Neuronal stem cell (in vitro differentiated cells): Measurements from ENCODE around the gene TM2D1.

Experiments used
- DNase-seq: peaks from one replicate; pipeline ENCODE4 v3.0.0-alpha.2; 2013; ENCODE audit warnings: low spot score
- H2AFZ ChIP-seq: one replicate; pipeline ENCODE4 v1.6.1; 2013; ENCODE audit warnings: mild to moderate bottlenecking, low read length, inconsistent platforms
- H2AK5ac ChIP-seq: 2 replicates; pipeline ENCODE4 v1.6.1; 2013; ENCODE audit warnings: low read depth, mild to moderate bottlenecking, inconsistent platforms, low read length, moderate library complexity, mixed read lengths
- H2BK120ac ChIP-seq: 2 replicates; pipeline ENCODE4 v1.6.1; 2013; ENCODE audit warnings: low read depth, mild to moderate bottlenecking, inconsistent platforms, low read length, moderate library complexity, mixed read lengths
- H2BK12ac ChIP-seq: one replicate; pipeline ENCODE4 v1.6.1; 2013; ENCODE audit warnings: low read length, inconsistent platforms
- H2BK15ac ChIP-seq: 2 replicates; pipeline ENCODE4 v1.6.1; 2013; ENCODE audit warnings: mild to moderate bottlenecking, low read length, inconsistent platforms, mixed read lengths
- H2BK5ac ChIP-seq: one replicate; pipeline ENCODE4 v1.6.1; 2013; ENCODE audit warnings: inconsistent platforms, mild to moderate bottlenecking, low read length, moderate library complexity
- H3K14ac ChIP-seq: one replicate; pipeline ENCODE4 v1.6.1; 2013; ENCODE audit warnings: low read length, inconsistent platforms
- H3K18ac ChIP-seq: 2 replicates; pipeline ENCODE4 v1.6.1; 2013; ENCODE audit warnings: low read length, inconsistent platforms
- H3K23ac ChIP-seq: 2 replicates; pipeline ENCODE4 v1.6.1; 2013; ENCODE audit warnings: low read depth, mild to moderate bottlenecking, mixed read lengths, low read length, inconsistent platforms; ENCODE audit not compliant: poor library complexity
- H3K27ac ChIP-seq: replicated peaks from 3 replicates; pipeline ENCODE4 v1.5.1; 2013; ENCODE audit warnings: low read length, inconsistent platforms
- H3K27me3 ChIP-seq, 3 experiments: 2 replicates each; pipeline ENCODE4 v1.6.1; 2013; ENCODE audit warnings: low read length in 3 of 3, mild to moderate bottlenecking in 2 of 3, inconsistent platforms in 1 of 3, low read depth in 1 of 3, mixed read lengths in 1 of 3, moderate library complexity in 1 of 3; ENCODE audit not compliant: control insufficient read depth in 3 of 3, insufficient read depth in 3 of 3
- H3K36me3 ChIP-seq, 2 donors: replicated peaks in 1 of 2; 2 replicates each; pipeline ENCODE4 v1.6.1; 2013; ENCODE audit warnings: low read length in 2 of 2; ENCODE audit not compliant: control insufficient read depth in 2 of 2, insufficient read depth in 2 of 2
- H3K4ac ChIP-seq: 2 replicates; pipeline ENCODE4 v1.6.1; 2013; ENCODE audit warnings: inconsistent platforms, mild to moderate bottlenecking, low read length, moderate library complexity
- H3K4me1 ChIP-seq, 2 donors: 1 replicate in 1 of 2; 2 replicates in 1 of 2; pipeline ENCODE4 v1.6.1; 2013; ENCODE audit warnings: low read length in 2 of 2, low read depth in 1 of 2; ENCODE audit not compliant: control insufficient read depth in 2 of 2, insufficient read depth in 1 of 2
- H3K4me2 ChIP-seq: one replicate; pipeline ENCODE4 v1.6.1; 2013; ENCODE audit warnings: mild to moderate bottlenecking, low read length, inconsistent platforms; ENCODE audit not compliant: insufficient read depth, poor library complexity, severe bottlenecking
- H3K4me3 ChIP-seq, 2 donors: 2 replicates each; pipeline ENCODE4 v1.5.1; 2013; ENCODE audit warnings: low read length in 2 of 2, mild to moderate bottlenecking in 2 of 2, inconsistent platforms in 1 of 2, moderate library complexity in 1 of 2
- H3K79me1 ChIP-seq: one replicate; pipeline ENCODE4 v1.6.1; 2013; ENCODE audit warnings: low read depth, mild to moderate bottlenecking, inconsistent platforms, low read length, moderate library complexity
- H3K9ac ChIP-seq: one replicate; pipeline ENCODE4 v1.6.1; 2013; ENCODE audit warnings: mild to moderate bottlenecking, low read depth, low read length, inconsistent platforms; ENCODE audit not compliant: poor library complexity
- H3K9me3 ChIP-seq, 2 donors: replicated peaks in 1 of 2; 2 replicates each; pipeline versions ENCODE3 to v1.6.1; 2013; ENCODE audit warnings: low read length in 2 of 2, mild to moderate bottlenecking in 2 of 2, inconsistent platforms in 1 of 2, low read depth in 1 of 2, mixed read lengths in 1 of 2, moderate library complexity in 1 of 2; ENCODE audit not compliant: control insufficient read depth in 2 of 2, insufficient read depth in 1 of 2
- H4K8ac ChIP-seq: one replicate; pipeline ENCODE4 v1.6.1; 2013; ENCODE audit warnings: low read depth, mild to moderate bottlenecking, inconsistent platforms, low read length, moderate library complexity
- H4K91ac ChIP-seq: one replicate; pipeline ENCODE4 v1.6.1; 2013; ENCODE audit warnings: low read length, low read depth, mild to moderate bottlenecking, inconsistent platforms; ENCODE audit not compliant: poor library complexity
- WGBS, 2 donors: extraction: QIAGEN DNeasy Blood & Tissue Kit; methylation state at CpG; one replicate each; pipeline ENCODE4 v1.1.7; 2013; ENCODE audit warnings: missing lambda C conversion rate in 2 of 2, mixed read lengths in 1 of 2; ENCODE audit not compliant: insufficient read length in 2 of 2, insufficient replicate concordance in 1 of 2; ENCODE audit errors: extremely low coverage in 2 of 2; 5-methylcytosine and 5-hydroxymethylcytosine counted together

Gene TM2D1

GRCh38 chr1:61647142-61647541 lies 77.8 kb downstream of the TM2D1 start:
- Histone ChIP-seq H3K9me3 (no peaks in the 10 kb centered on the region), H3K23ac (no peak overlapping the region), H3K4me2 (no peak overlapping the region), H3K79me1 (no peaks in the 10 kb centered on the region), H3K4ac (no peak overlapping the region), H2BK120ac (no peak overlapping the region), H3K18ac (no peak overlapping the region), H2BK12ac (no peak overlapping the region), H4K91ac (no peak overlapping the region), H4K8ac (no peak overlapping the region), H3K36me3 (no peaks in the 10 kb centered on the region), H3K27me3 (peaks cover 0 to 12% (median 0%) of the 10 kb centered on the region in 3 experiments), H2BK5ac (no peak overlapping the region), H3K27ac (no peak overlapping the region), H3K4me3 (no peak overlapping the region), H3K9ac (no peak overlapping the region), H2BK15ac (no peak overlapping the region), H2AK5ac (no peak overlapping the region), H3K4me1 (no peaks in the 10 kb centered on the region), H2AFZ (no peak overlapping the region), H3K14ac (no peak overlapping the region)
- WGBS, 2 donors = no CpG with 5 or more reads among the region's 2 CpGs
- DNase-seq = no peak

GRCh38 chr1:61645476-61645875 lies 79.5 kb downstream of the TM2D1 start:
- no peak overlapping the region for H2AK5ac ChIP-seq
- no peaks in the 10 kb centered on the region for H3K4me1 ChIP-seq
- no peaks in the 10 kb centered on the region for H3K36me3 ChIP-seq
- H3K9ac ChIP-seq = no peak overlapping the region
- H3K9me3 ChIP-seq = no peaks in the 10 kb centered on the region
- H3K27me3 ChIP-seq = peaks cover 0 to 23% (median 0%) of the 10 kb centered on the region in 3 experiments
- H3K4me2 ChIP-seq = no peak overlapping the region
- H3K4me3 ChIP-seq = no peak overlapping the region
- no CpG with 5 or more reads among the region's 4 CpGs for WGBS, 2 donors
- no peak for DNase-seq
- H4K91ac ChIP-seq = no peak overlapping the region
- H3K4ac ChIP-seq = no peak overlapping the region
- H3K14ac ChIP-seq = no peak overlapping the region
- H2BK15ac ChIP-seq = no peak overlapping the region
- H2BK12ac ChIP-seq = no peak overlapping the region
- no peak overlapping the region for H2AFZ ChIP-seq
- H2BK120ac ChIP-seq = no peak overlapping the region
- no peak overlapping the region for H3K27ac ChIP-seq
- H4K8ac ChIP-seq = no peak overlapping the region
- H3K23ac ChIP-seq = no peak overlapping the region
- H3K79me1 ChIP-seq = no peaks in the 10 kb centered on the region
- no peak overlapping the region for H2BK5ac ChIP-seq
- no peak overlapping the region for H3K18ac ChIP-seq

GRCh38 chr1:61644303-61644702 lies 80.6 kb downstream of the TM2D1 start:
- Histone ChIP-seq H3K36me3 (no peaks in the 10 kb centered on the region), H3K14ac (no peak overlapping the region)
- WGBS, 2 donors = 100% methylated on average over 1 of the region's 4 CpGs; no CpG with 5 or more reads in 1 of the 2 donors

GRCh38 chr1:61642475-61643232 lies 82.3 kb downstream of the TM2D1 start:
- no peaks in the 10 kb centered on the region for H3K4me1 ChIP-seq
- H3K9ac ChIP-seq = no peak overlapping the region
- H3K27me3 ChIP-seq = peaks cover 0 to 43% (median 0%) of the 10 kb centered on the region in 3 experiments
- H3K23ac ChIP-seq = no peak overlapping the region
- no CpG with 5 or more reads among the region's 5 CpGs for WGBS, 2 donors
- H3K36me3 ChIP-seq = no peaks in the 10 kb centered on the region
- no peak overlapping the region for H3K4ac ChIP-seq
- no peak overlapping the region for H3K4me3 ChIP-seq
- H2BK12ac ChIP-seq = no peak overlapping the region
- H4K91ac ChIP-seq = no peak overlapping the region
- no peak overlapping the region for H3K4me2 ChIP-seq
- H2AK5ac ChIP-seq = no peak overlapping the region
- no peak for DNase-seq
- H3K79me1 ChIP-seq = no peaks in the 10 kb centered on the region
- no peak overlapping the region for H2BK5ac ChIP-seq
- no peak overlapping the region for H3K18ac ChIP-seq
- H2BK120ac ChIP-seq = no peak overlapping the region
- no peak overlapping the region for H4K8ac ChIP-seq
- no peak overlapping the region for H2BK15ac ChIP-seq
- H3K27ac ChIP-seq = no peak overlapping the region
- no peaks in the 10 kb centered on the region for H3K9me3 ChIP-seq
- H3K14ac ChIP-seq = no peak overlapping the region
- no peak overlapping the region for H2AFZ ChIP-seq

More at GRCh38 chr1:61644303-61644702, 80.6 kb downstream of the TM2D1 start:
- no peak overlapping the region for H3K4me3 ChIP-seq
- no peaks in the 10 kb centered on the region for H3K79me1 ChIP-seq
- no peak overlapping the region for H3K18ac ChIP-seq
- H4K8ac ChIP-seq = no peak overlapping the region
- no peak overlapping the region for H3K4me2 ChIP-seq
- H2AK5ac ChIP-seq = no peak overlapping the region
- no peaks in the 10 kb centered on the region for H3K9me3 ChIP-seq
- H3K27ac ChIP-seq = no peak overlapping the region
- no peaks in the 10 kb centered on the region for H3K4me1 ChIP-seq
- no peak overlapping the region for H2AFZ ChIP-seq
- H4K91ac ChIP-seq = no peak overlapping the region
- H2BK5ac ChIP-seq = no peak overlapping the region
- DNase-seq = no peak
- H3K27me3 ChIP-seq = peaks cover 0 to 33% (median 0%) of the 10 kb centered on the region in 3 experiments
- H3K23ac ChIP-seq = no peak overlapping the region
- H2BK12ac ChIP-seq = no peak overlapping the region
- H2BK120ac ChIP-seq = no peak overlapping the region
- no peak overlapping the region for H2BK15ac ChIP-seq
- H3K9ac ChIP-seq = no peak overlapping the region
- no peak overlapping the region for H3K4ac ChIP-seq
